ENCODE measurements around the gene GNAI1. TPM values are rescaled to one million over a fixed set of nuclear protein-coding genes. Genes with fewer than 3 reads are reported as not detected.

GNAI1 gene
- total RNA-seq, 4 donors from 2014 or later: 29.4 to 78.5 (median 35.5) TPM

DNA sequence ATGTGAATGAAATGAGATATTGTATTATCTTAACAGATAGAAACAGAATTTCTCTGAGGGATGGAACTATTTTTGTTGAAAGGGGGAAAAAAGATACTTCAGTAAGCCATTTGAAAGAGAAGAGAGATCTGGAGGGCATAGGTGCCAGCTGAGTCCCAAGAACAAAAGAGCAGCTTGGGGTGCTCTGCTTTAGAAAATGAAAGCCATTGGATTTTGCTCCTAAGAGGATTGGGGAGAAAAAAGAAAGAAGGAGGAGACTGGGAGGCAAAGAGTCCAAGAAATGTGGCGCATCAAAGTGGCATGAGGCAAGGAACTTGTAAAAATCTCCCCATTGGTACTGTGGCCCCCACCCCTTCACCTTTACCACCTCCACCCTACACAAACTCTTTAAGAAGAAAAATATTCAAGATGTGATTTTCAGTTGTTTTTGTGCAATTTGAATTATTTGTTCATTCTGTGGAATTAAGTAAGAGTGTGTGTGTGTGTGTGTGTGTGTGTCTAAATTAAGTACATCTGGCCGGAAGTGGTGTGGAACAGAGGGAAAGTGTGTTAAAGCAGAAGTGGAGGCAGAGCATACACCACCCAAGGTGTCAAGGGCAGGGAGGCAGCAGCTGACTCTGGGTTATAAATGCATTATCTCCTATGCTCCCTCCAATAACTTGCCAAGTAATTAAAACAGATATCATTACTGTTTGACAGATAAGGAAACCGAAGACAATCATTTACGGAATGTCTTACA lies 9.9 kb upstream of the GNAI1 start:
- no peaks in the 10 kb centered on the region for H3K27me3 ChIP-seq
- no peak overlapping the region for H3K4me3 ChIP-seq
- WGBS, 2 donors: 76 to 78% methylated on average over 4 of the region's 4 CpGs
- DNase-seq (ENCODE audit: low spot score in 2 of 2): no peak
- H3K36me3 ChIP-seq: no peaks in the 10 kb centered on the region
- H3K27ac ChIP-seq: no peak overlapping the region
- no peaks in the 10 kb centered on the region for H3K9me3 ChIP-seq
- peaks cover 0 to 20% (median 5%) of the 10 kb centered on the region in 4 donors for H3K4me1 ChIP-seq
- TF ChIP-seq, protein P1, sequence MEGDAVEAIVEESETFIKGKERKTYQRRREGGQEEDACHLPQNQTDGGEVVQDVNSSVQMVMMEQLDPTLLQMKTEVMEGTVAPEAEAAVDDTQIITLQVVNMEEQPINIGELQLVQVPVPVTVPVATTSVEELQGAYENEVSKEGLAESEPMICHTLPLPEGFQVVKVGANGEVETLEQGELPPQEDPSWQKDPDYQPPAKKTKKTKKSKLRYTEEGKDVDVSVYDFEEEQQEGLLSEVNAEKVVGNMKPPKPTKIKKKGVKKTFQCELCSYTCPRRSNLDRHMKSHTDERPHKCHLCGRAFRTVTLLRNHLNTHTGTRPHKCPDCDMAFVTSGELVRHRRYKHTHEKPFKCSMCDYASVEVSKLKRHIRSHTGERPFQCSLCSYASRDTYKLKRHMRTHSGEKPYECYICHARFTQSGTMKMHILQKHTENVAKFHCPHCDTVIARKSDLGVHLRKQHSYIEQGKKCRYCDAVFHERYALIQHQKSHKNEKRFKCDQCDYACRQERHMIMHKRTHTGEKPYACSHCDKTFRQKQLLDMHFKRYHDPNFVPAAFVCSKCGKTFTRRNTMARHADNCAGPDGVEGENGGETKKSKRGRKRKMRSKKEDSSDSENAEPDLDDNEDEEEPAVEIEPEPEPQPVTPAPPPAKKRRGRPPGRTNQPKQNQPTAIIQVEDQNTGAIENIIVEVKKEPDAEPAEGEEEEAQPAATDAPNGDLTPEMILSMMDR (IDR thresholded peaks at IDR 0.05): no peak
- no peak for TF ChIP-seq EP300 (IDR thresholded peaks at IDR 0.05)
- no peak for TF ChIP-seq POLR2A (IDR thresholded peaks at IDR 0.05)

DNA sequence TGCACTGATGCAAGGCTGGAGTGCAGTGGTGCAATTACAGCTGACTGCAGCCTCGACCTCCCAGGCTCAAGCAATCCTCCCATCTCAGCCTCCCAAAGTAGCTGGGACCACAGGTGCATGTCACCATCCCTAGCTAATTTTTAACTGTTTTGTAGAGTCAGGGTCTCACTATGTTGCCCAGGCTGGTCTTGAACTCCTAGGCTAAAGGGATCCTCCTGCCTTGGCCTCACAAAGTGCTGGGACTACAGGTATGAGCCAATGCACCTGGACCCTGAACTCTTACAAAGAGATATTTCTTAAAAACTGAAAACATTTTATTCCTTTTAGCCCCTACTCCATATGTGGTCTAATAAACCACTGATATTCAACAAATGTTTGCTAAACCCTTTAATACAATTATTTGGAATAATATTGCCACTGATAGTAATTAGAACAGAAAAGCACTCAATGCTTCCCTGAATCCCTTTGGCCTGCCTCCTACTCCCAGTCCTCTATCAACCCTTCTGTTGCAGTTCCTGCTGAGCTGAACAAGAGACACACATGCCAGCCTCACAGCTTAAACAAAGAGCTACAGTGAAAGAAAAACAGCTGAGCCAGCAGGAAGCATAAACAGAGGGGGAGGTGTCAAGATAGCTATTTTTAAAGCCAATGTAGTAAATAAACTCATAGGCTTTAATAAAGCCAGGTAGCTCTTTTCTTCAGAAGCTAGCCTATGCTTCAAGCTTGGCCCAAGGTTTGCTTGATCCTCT lies 7.0 kb upstream of the GNAI1 start:
- DNase-seq (ENCODE audit: low spot score in 2 of 2): no peak
- WGBS, 2 donors: 77 to 93% methylated on average over 1 of the region's 1 CpG
- peak; percentile 32 to 67 for TF ChIP-seq EP300 (IDR thresholded peaks at IDR 0.05)
- TF ChIP-seq, protein P1 (IDR thresholded peaks at IDR 0.05): no peak
- peaks cover 0 to 20% (median 5%) of the 10 kb centered on the region in 4 donors for H3K4me1 ChIP-seq
- H3K27ac ChIP-seq: peak overlapping the region in 3 of 4 donors; percentile 19 to 71 (median 56)
- H3K9me3 ChIP-seq: no peaks in the 10 kb centered on the region
- H3K27me3 ChIP-seq: no peaks in the 10 kb centered on the region
- no peaks in the 10 kb centered on the region for H3K36me3 ChIP-seq
- no peak overlapping the region for H3K4me3 ChIP-seq

DNA sequence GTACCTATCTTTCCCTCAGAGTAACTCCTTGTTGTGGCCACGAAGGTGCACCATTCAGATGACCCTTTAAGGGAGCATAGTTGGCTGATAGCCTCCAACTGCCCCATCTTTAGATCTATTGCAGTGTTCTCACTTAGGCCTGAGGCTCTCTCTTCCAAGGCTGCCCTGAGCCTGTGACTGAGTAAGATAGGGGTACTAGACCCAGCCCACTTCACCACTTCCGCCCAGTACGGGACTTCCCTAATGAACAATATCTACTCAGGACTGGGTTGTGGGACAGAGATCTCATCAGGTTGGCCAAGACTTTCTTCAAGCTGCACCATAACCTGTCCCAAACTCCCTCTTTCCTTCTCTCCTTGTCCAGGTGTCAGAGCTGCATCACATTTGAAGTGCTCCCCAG lies 5.7 kb upstream of the GNAI1 start:
- TF ChIP-seq, protein P1 (IDR thresholded peaks at IDR 0.05): no peak
- TF ChIP-seq EP300 (IDR thresholded peaks at IDR 0.05): no peak
- no peak for TF ChIP-seq POLR2A (IDR thresholded peaks at IDR 0.05)
- H3K9me3 ChIP-seq: no peaks in the 10 kb centered on the region
- H3K4me3 ChIP-seq: no peak overlapping the region
- H3K27me3 ChIP-seq: no peaks in the 10 kb centered on the region
- no peak for DNase-seq (ENCODE audit: low spot score in 2 of 2)
- H3K4me1 ChIP-seq: peaks cover 0 to 25% (median 5%) of the 10 kb centered on the region in 4 donors
- H3K36me3 ChIP-seq: no peaks in the 10 kb centered on the region
- no peak overlapping the region for H3K27ac ChIP-seq
- 87 to 92% methylated on average over 3 of the region's 3 CpGs for WGBS, 2 donors

GRCh38 chr7:80129785-80130184 lies 4.8 kb upstream of the GNAI1 start:
- TF ChIP-seq, protein P1 (IDR thresholded peaks at IDR 0.05): no peak
- no peak for TF ChIP-seq POLR2A (IDR thresholded peaks at IDR 0.05)
- TF ChIP-seq EP300 (IDR thresholded peaks at IDR 0.05): no peak
- no peak for DNase-seq (ENCODE audit: low spot score in 2 of 2)
- H3K36me3 ChIP-seq: no peaks in the 10 kb centered on the region
- no peaks in the 10 kb centered on the region for H3K9me3 ChIP-seq
- H3K27ac ChIP-seq: no peak overlapping the region
- no peak overlapping the region for H3K4me3 ChIP-seq
- H3K4me1 ChIP-seq: peaks cover 0 to 23% (median 5%) of the 10 kb centered on the region in 4 donors
- no peaks in the 10 kb centered on the region for H3K27me3 ChIP-seq

Data from tibial nerve (tissue), 4 donors.